Measurements from ENCODE around the gene VAV2. TPM values are rescaled to one million over a fixed set of nuclear protein-coding genes. Genes with fewer than 3 reads are reported as not detected.

VAV2 gene
- total and polyA plus RNA-seq, 9 of the 15 experiments (the other 6 are each of a cell fraction or from before 2014, with no cell fraction given) = 0.01 to 2.7 (median 1.0) TPM; not detected in 1

DNA sequence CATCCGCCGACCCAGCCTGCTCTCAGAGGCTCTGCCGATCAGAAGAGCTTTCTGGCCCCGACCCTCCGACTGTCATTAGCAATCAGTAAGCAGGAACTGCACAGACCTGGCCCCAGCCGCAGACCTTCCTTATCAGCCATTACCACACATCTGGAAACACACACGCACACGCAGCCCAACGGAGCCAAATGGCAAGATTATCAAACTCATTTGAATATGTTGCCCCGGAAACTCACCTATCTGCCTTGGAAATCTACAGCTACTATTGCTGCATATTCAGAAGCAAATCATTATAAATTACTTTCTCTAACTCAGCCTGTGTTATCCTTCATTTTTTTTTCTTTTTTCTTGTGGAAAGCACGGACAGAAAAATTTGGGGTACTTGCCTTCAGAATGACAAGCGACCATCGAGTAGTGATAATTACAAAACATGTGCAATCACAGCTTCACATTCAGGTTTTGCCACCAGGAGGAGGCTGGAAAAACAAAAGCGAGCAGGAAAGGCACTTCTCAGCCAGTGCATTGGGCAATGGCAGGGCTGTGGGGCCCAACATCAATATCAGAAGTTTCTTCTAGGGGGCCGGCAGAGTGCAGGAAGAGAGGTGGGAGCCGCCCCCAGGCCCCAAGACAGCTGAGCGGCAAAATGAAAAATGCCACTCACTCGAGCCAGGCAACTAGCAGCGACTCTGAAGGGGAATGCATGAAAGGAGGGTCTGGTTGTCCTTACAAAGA, 122.3 kb downstream of the VAV2 start (continued):
- TF ChIP-seq PRDM10 (IDR thresholded peaks at IDR 0.05; ENCODE audit: partially characterized antibody) = no peak
- TF ChIP-seq KDM5B (IDR thresholded peaks at IDR 0.05; ENCODE audit: insufficient replicate concordance, low read depth, low read length) = no peak
- peak; percentile 85 for TF ChIP-seq FOXM1 (IDR thresholded peaks at IDR 0.05; ENCODE audit: low read depth)
- TF ChIP-seq FOXM1 (CRISPR knock-in tag; IDR thresholded peaks at IDR 0.05; ENCODE audit: low read depth) = no peak
- TF ChIP-seq NCOA1 (IDR thresholded peaks at IDR 0.05; ENCODE audit: low read depth) = 0 out of 2 replicates have a peak, but pooled peaks have one; percentile 56
- TF ChIP-seq ARNT (IDR thresholded peaks at IDR 0.05) = 0 out of 4 replicates have a peak, but pooled peaks of 1 of the 2 experiments have one; percentile 61
- no peak for TF ChIP-seq MTA3 (IDR thresholded peaks at IDR 0.05; ENCODE audit: borderline replicate concordance)
- TF ChIP-seq XRCC5 (IDR thresholded peaks at IDR 0.05; ENCODE audit: low read depth, low read length) = no peak
- no peak for TF ChIP-seq BACH1 (tag; IDR thresholded peaks at IDR 0.05)
- no peak for TF ChIP-seq ZNF785 (CRISPR knock-in tag; IDR thresholded peaks at IDR 0.05)
- no peak for TF ChIP-seq MTA1 (IDR thresholded peaks at IDR 0.05; ENCODE audit: borderline replicate concordance)
- no peak for TF ChIP-seq RBFOX2 (IDR thresholded peaks at IDR 0.05; ENCODE audit: low read depth, low read length)
- TF ChIP-seq, protein P1, sequence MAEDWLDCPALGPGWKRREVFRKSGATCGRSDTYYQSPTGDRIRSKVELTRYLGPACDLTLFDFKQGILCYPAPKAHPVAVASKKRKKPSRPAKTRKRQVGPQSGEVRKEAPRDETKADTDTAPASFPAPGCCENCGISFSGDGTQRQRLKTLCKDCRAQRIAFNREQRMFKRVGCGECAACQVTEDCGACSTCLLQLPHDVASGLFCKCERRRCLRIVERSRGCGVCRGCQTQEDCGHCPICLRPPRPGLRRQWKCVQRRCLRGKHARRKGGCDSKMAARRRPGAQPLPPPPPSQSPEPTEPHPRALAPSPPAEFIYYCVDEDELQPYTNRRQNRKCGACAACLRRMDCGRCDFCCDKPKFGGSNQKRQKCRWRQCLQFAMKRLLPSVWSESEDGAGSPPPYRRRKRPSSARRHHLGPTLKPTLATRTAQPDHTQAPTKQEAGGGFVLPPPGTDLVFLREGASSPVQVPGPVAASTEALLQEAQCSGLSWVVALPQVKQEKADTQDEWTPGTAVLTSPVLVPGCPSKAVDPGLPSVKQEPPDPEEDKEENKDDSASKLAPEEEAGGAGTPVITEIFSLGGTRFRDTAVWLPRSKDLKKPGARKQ (CRISPR knock-in tag; IDR thresholded peaks at IDR 0.05) = no peak
- TF ChIP-seq RFX5 (IDR thresholded peaks at IDR 0.05; ENCODE audit: low read depth, low read length) = no peak
- no peak for TF ChIP-seq SLC30A9 (CRISPR knock-in tag; IDR thresholded peaks at IDR 0.05)
- TF ChIP-seq SOX6 (IDR thresholded peaks at IDR 0.05) = peak; percentile 86

All from K562 (cell line).